22Rv1 (cell line): ENCODE measurements around the gene PLA2G4D.

Source experiments
- H3K27ac ChIP-seq: fragments of 450-650 bp; 2 replicates; pipeline ENCODE4 v1.5.1; 2017
- CTCF ChIP-seq: fragments of 450-650 bp; IDR thresholded peaks from 2 replicates; pipeline ENCODE4 v1.5.1; 2017; ENCODE audit warnings: mild to moderate bottlenecking
- ZFX ChIP-seq: fragments of 450-650 bp; IDR thresholded peaks from 2 replicates; pipeline ENCODE4 v1.6.1; 2017; ENCODE audit warnings: antibody characterized with exemption, borderline replicate concordance

Gene PLA2G4D

GRCh38 chr15:42121682-42122081, 27.3 kb upstream of the PLA2G4D start:
- no peak overlapping the region for H3K27ac ChIP-seq
- no peak for TF ChIP-seq ZFX
- TF ChIP-seq CTCF, result no peak

GRCh38 chr15:42121021-42121420, 26.7 kb upstream of the PLA2G4D start:
- no peak overlapping the region for H3K27ac ChIP-seq
- TF ChIP-seq CTCF (no peak), ZFX (no peak)

- H3K27ac ChIP-seq, result no peak overlapping the region
- no peak for TF ChIP-seq CTCF
- TF ChIP-seq ZFX, result no peak
Observed at GRCh38 chr15:42120285-42120684, 25.9 kb upstream of the PLA2G4D start.

- TF ChIP-seq ZFX (no peak), CTCF (no peak)
- H3K27ac ChIP-seq, result peak overlapping the region; percentile 46
Observed at GRCh38 chr15:42119446-42119760, 25.0 kb upstream of the PLA2G4D start.

- TF ChIP-seq ZFX (no peak), CTCF (no peak)
- peak overlapping the region; percentile 46 for H3K27ac ChIP-seq
Observed at GRCh38 chr15:42118650-42119445, 24.5 kb upstream of the PLA2G4D start.

GRCh38 chr15:42111924-42112323, 17.6 kb upstream of the PLA2G4D start:
- TF ChIP-seq ZFX (no peak), CTCF (no peak)
- H3K27ac ChIP-seq, result no peak overlapping the region

GRCh38 chr15:42110367-42110766, 16.0 kb upstream of the PLA2G4D start:
- no peak overlapping the region for H3K27ac ChIP-seq
- TF ChIP-seq ZFX (no peak), CTCF (no peak)
